K562 (cell line): Measurements from ENCODE around the gene ICE2. TPM values are rescaled to one million over a fixed set of nuclear protein-coding genes. Genes with fewer than 3 reads are reported as not detected.

Experiments
- BRD4 ChIP-seq: fragments of 200-600 bp; sonication (generic); IDR thresholded peaks from 2 replicates; pipeline ENCODE4 v1.6.1; 2017; ENCODE audit warnings: inconsistent platforms
- CREB1 ChIP-seq, 2 experiments: sonication (generic) in 1 of 2; formaldehyde crosslinking in 1 of 2; IDR thresholded peaks; 2 replicates each; pipeline versions ENCODE4 v1.6.1 to v1.8.0; 2012 to 2022; ENCODE audit warnings: inconsistent platforms in 1 of 2, mild to moderate bottlenecking in 1 of 2, missing genetic modification reagents in 1 of 2, moderate library complexity in 1 of 2
- EP300 ChIP-seq: IDR thresholded peaks from 2 replicates; pipeline ENCODE4 v1.6.1; 2012; ENCODE audit warnings: low read length, improper control_type of control experiment
- FUS ChIP-seq: fragments of 200-400 bp; formaldehyde crosslinking; optimal IDR thresholded peaks from 2 replicates; pipeline ENCODE3; 2017; ENCODE audit warnings: low read depth, low read length
- HDAC1 ChIP-seq, 2 experiments: fragments of 450-650 bp; IDR thresholded peaks; 2 replicates each; pipeline ENCODE4 v1.6.1; 2016 to 2017; ENCODE audit warnings: inconsistent platforms in 1 of 2, mild to moderate bottlenecking in 1 of 2, moderate library complexity in 1 of 2
- HNRNPLL ChIP-seq: fragments of 200-400 bp; formaldehyde crosslinking; IDR thresholded peaks from 2 replicates; pipeline ENCODE4 v1.6.1; 2017; ENCODE audit warnings: low read length, low read depth, mild to moderate bottlenecking; ENCODE audit not compliant: poor library complexity, severe bottlenecking
- IRF9 ChIP-seq: fragments of 450-650 bp; IDR thresholded peaks from 2 replicates; pipeline ENCODE4 v1.6.1; 2016; ENCODE audit warnings: missing biosample characterization, missing genetic modification characterization
- KDM1A ChIP-seq, 2 experiments: fragments of 450-650 bp; IDR thresholded peaks; 2 replicates each; pipeline ENCODE4 v1.6.1; 2016; ENCODE audit warnings: mild to moderate bottlenecking in 2 of 2
- NCOA1 ChIP-seq: fragments of 450-650 bp; IDR thresholded peaks from 2 replicates; pipeline ENCODE4 v1.6.1; 2016; ENCODE audit warnings: low read depth
- NCOA2 ChIP-seq, 2 experiments: fragments of 450-650 bp; IDR thresholded peaks; 2 replicates each; pipeline ENCODE4 v1.6.1; 2018; ENCODE audit warnings: mild to moderate bottlenecking in 2 of 2, moderate library complexity in 1 of 2; ENCODE audit not compliant: partially characterized antibody in 2 of 2
- RBBP5 ChIP-seq: fragments of 200-600 bp; sonication (generic); IDR thresholded peaks from 2 replicates; pipeline ENCODE4 v1.6.1; 2012; ENCODE audit warnings: borderline replicate concordance, mild to moderate bottlenecking, low read length, control low read depth, inconsistent platforms; ENCODE audit not compliant: insufficient read depth, poor library complexity, severe bottlenecking
- RBM22 ChIP-seq: fragments of 200-400 bp; formaldehyde crosslinking; IDR thresholded peaks from 2 replicates; pipeline ENCODE4 v1.6.1; 2018; ENCODE audit warnings: low read length, low read depth; ENCODE audit not compliant: poor library complexity, severe bottlenecking
- SETDB1 ChIP-seq: IDR thresholded peaks from one replicate; pipeline ENCODE4 v1.6.1; 2012; ENCODE audit warnings: low read length, control low read depth, inconsistent platforms
- SLC30A9 ChIP-seq: fragments of 250-450 bp; sonication (Bioruptor Pico); IDR thresholded peaks from 2 replicates; pipeline ENCODE4 v1.8.0; 2022; ENCODE audit warnings: mild to moderate bottlenecking, moderate library complexity
- TAF1 ChIP-seq: IDR thresholded peaks from 2 replicates; pipeline ENCODE4 v1.6.1; 2011; ENCODE audit warnings: mild to moderate bottlenecking, low read length, moderate library complexity; ENCODE audit not compliant: insufficient read depth, control insufficient read depth, severe bottlenecking; ENCODE audit errors: extremely low read depth
- ZBTB33 ChIP-seq: sonication (generic); formaldehyde crosslinking; IDR thresholded peaks from 2 replicates; pipeline ENCODE4 v1.8.1; 2023; ENCODE audit warnings: mild to moderate bottlenecking, missing genetic modification reagents
- ZNF121 ChIP-seq: sonication (generic); formaldehyde crosslinking; conservative IDR thresholded peaks from 2 replicates; pipeline ENCODE4 v1.8.0; 2022; ENCODE audit warnings: missing genetic modification reagents
- ZNF165 ChIP-seq: fragments of 250-450 bp; sonication (Bioruptor Pico); IDR thresholded peaks from 2 replicates; pipeline ENCODE4 v1.4.0; 2020; ENCODE audit warnings: borderline replicate concordance
- ZNF445 ChIP-seq: fragments of 250-450 bp; sonication (Bioruptor Pico); IDR thresholded peaks from 2 replicates; pipeline ENCODE4 v1.4.0; 2020; ENCODE audit warnings: low read depth, mild to moderate bottlenecking, moderate library complexity
- ZNF584 ChIP-seq: fragments of 200-800 bp; sonication (Bioruptor generic); IDR thresholded peaks from 2 replicates; pipeline ENCODE4 v1.6.1; 2016; ENCODE audit warnings: low read depth, mild to moderate bottlenecking, missing genetic modification characterization, missing compliant biosample characterization
- ZNF644 ChIP-seq: fragments of 200-800 bp; sonication (Bioruptor generic); IDR thresholded peaks from 2 replicates; pipeline ENCODE4 v1.6.1; 2016; ENCODE audit warnings: low read depth, missing genetic modification characterization, missing compliant biosample characterization
- ZNF696 ChIP-seq: fragments of 250-450 bp; sonication (Bioruptor Pico); conservative IDR thresholded peaks from 2 replicates; pipeline ENCODE4 v1.4.0; 2020; ENCODE audit warnings: mild to moderate bottlenecking, moderate library complexity
- polyA plus RNA-seq, 8 experiments: library from polyadenylated mRNA; depleted of rRNA in 4 of 8; stranded (reverse) in 5 of 8; unstranded in 3 of 8; fragments of >200 nt; fragmentation: Nextera tagmentation in 2 of 8; fragmentation: Illumina TruSeq in 1 of 8; extraction: Ambion mirVana in 2 of 8; extraction: Trizol in 1 of 8; gene quantifications; 2 replicates each; pipeline versions ENCODE4 v1.2.1 to v1.2.3, GENCODE V29; 2011 to 2014; ENCODE audit warnings: inconsistent platforms in 1 of 8, missing spikeins in 1 of 8
- total RNA-seq, 7 experiments: library from RNA; depleted of rRNA in 6 of 7; stranded (reverse); fragments of >200 nt in 6 of 7; fragmentation: Illumina TruSeq in 2 of 7; extraction: Trizol in 2 of 7; gene quantifications; 2 replicates each; pipeline versions ENCODE4 v1.2.1 to v1.2.3, GENCODE V29; 2011 to 2021; ENCODE audit warnings: low replicate concordance in 1 of 7
- TF ChIP-seq, protein P1 (sequence below): fragments of 200-800 bp; sonication (Bioruptor generic); IDR thresholded peaks from 2 replicates; pipeline ENCODE4 v1.6.1; 2017; ENCODE audit warnings: missing genetic modification characterization, missing compliant biosample characterization

Gene ICE2
- total and polyA plus RNA-seq, 9 of the 15 experiments (the other 6 are each of a cell fraction or from before 2014, with no cell fraction given) = 21.8 to 87.9 (median 58.1) TPM

DNA sequence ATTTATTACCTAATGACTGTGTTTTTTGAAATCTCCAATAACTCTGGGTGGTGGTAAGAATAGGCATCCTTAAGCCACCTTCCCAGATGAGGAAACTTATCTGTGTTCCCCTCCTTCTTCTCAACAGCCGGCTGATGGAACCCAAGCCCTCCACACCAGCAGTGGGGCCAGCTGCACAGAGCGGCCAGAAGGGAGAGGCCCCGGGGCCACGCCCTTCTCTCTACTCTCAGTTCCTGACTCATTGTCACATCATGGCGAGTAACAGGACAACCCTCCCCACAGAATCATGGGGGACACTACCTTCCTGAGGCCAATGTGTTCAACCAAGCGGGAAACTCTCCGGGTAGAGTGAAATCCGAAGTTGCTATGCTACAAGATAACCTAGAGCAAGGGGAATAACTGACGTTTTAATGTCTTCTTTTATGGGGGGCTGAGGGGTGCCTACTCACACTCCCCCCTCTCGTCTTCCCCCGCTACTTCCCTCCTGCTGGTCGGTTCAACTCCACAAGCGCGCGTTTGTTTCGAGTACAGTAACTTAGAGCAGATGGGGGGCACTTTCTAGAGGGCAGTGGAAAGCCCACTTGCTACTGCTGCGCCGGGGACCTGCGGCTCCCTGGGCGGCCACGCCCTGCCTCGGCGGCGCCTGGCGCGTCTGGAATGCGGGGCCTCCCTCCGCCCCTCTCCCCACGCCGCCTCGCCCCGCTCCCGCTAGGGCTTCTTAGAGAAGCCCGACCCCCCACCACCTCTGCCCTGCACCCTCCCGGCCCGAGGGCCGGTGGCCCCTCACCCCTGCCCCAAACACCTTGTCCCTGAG, 81.8 kb downstream of the ICE2 start (continued):
- peak; percentile 18 to 45; a peak in 1 of 4 replicates for TF ChIP-seq KDM1A (IDR thresholded peaks at IDR 0.05)
- TF ChIP-seq ZNF696 (CRISPR knock-in tag) = no peak
- TF ChIP-seq, protein P1, sequence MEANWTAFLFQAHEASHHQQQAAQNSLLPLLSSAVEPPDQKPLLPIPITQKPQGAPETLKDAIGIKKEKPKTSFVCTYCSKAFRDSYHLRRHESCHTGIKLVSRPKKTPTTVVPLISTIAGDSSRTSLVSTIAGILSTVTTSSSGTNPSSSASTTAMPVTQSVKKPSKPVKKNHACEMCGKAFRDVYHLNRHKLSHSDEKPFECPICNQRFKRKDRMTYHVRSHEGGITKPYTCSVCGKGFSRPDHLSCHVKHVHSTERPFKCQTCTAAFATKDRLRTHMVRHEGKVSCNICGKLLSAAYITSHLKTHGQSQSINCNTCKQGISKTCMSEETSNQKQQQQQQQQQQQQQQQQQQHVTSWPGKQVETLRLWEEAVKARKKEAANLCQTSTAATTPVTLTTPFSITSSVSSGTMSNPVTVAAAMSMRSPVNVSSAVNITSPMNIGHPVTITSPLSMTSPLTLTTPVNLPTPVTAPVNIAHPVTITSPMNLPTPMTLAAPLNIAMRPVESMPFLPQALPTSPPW (CRISPR knock-in tag) = no peak
- no peak for TF ChIP-seq IRF9 (tag)
- no peak for TF ChIP-seq NCOA2 (IDR thresholded peaks at IDR 0.05; ENCODE audit: partially characterized antibody in 2 of 2)
- peak; percentile 16; the same call in 1 of the 2 replicates for TF ChIP-seq NCOA1
- no peak for TF ChIP-seq ZNF445 (CRISPR knock-in tag)
- TF ChIP-seq HDAC1 (IDR thresholded peaks at IDR 0.05) = peak in 1 of 2 experiments; percentile 63; a peak in 2 of 4 replicates
- peak; percentile 70 for TF ChIP-seq TAF1
- TF ChIP-seq SETDB1 = no peak
- TF ChIP-seq ZNF584 (CRISPR knock-in tag) = no peak
- TF ChIP-seq ZNF121 (CRISPR knock-in tag) = no peak
- TF ChIP-seq RBM22 = no peak
- TF ChIP-seq ZNF165 (CRISPR knock-in tag) = no peak
- no peak for TF ChIP-seq HNRNPLL
- no peak for TF ChIP-seq BRD4
- no peak for TF ChIP-seq ZNF644 (tag)
- TF ChIP-seq FUS = no peak
- TF ChIP-seq ZBTB33 (CRISPR knock-in tag) = no peak
- TF ChIP-seq SLC30A9 (CRISPR knock-in tag) = no peak
- TF ChIP-seq CREB1 (IDR thresholded peaks at IDR 0.05) = no peak
- 0 out of 2 replicates have a peak, but pooled peaks have one; percentile 23 for TF ChIP-seq CREB1 (CRISPR knock-in tag; IDR thresholded peaks at IDR 0.05)
- TF ChIP-seq RBBP5 = peak; percentile 30
- peak; percentile 38; the same call in 1 of the 2 replicates for TF ChIP-seq EP300
